Measurements from ENCODE around the gene NCOA7. TPM values are rescaled to one million over a fixed set of nuclear protein-coding genes. Genes with fewer than 3 reads are reported as not detected.
"Not testable (repeated sequence)": the region's sequence is repeated elsewhere in the genome, so short reads cannot be mapped to it uniquely, and the experiment has no call there.

NCOA7 gene
- total and polyA plus RNA-seq, 5 donors, result 5.9 to 18.6 (median 16.9) TPM

DNA sequence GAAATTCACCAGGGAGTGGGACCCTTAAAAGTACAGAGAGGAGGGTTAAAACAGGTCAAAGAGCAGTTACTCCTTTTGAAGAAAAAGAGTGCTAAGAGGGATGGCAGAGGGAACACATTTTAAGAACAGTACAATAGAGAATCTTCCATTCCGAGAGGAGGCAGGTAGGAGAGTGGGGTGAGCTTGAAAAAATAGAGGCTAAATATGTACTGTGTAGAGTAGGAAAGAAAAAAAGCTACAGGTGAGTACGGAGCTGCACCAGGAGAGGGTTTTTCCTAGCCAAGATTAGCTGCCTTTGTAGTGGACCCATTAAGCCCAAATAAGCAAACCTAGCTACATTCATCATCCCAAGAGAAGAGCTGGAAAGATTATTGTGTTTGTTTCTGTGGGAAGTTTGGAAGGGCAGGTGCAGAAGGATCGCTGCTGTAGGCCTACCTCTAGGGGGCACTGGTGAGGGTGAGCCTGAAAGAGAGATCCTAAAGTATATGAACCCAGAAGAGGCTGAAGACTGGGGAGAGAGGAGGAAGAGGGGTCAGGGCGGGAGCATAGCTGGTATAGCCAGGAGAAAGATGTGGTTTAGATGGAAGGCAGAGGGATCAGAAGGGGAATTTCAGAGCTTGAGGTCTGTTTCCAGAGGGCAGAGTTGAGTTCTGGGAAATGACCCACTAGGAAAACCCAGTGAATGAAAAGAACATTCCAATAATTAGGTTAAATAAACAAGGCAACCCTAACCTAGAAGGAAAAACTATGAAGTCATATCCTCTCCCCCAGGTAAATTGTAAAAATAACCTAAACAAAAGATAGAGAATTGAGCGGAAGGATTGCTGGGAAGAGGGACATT lies 115.6 kb downstream of the NCOA7 start:
- ATAC-seq (peak; percentile 68 to 74), DNase-seq (peak in 2 of 3 donors; percentile 33 to 56)
- Histone ChIP-seq H3K27me3 (ENCODE audit: control insufficient read depth, insufficient read depth) (no peaks in the 10 kb centered on the region), H3K9me3 (ENCODE audit: control insufficient read depth, low read length) (no peaks in the 10 kb centered on the region), H3K4me1 (ENCODE audit: control insufficient read depth, insufficient read depth, low read length) (no peaks in the 10 kb centered on the region), H3K4me3 (ENCODE audit: low read length) (no peak overlapping the region), H3K27ac (ENCODE audit: low read length) (no peak overlapping the region)
- WGBS, result 73% methylated on average over 5 of the region's 5 CpGs
- intact Hi-C loops (cut with DNase I), result loop anchor here in 1 of 4 donors (10.0 kb wide), 1 partner anchor 48 kb away; the partner anchor contains the start of gene HINT3

DNA sequence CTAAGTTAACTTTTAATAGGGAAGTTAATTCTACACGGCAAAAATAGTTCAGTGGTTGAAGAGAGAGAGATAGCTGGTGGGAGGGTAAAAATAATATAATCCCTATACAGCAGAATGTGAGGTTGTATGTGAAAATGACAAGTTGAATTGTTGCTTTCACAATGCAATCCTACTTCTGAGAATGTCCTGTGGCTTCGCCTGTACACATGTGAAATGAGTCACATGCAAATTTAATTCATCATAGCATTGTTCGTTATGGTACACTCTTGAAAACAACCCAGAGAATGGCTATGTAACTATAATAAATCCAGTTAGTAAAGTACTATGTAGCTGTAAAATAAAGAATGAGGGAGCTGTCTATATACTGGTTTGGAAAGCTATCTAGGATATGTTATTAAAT lies 119.8 kb downstream of the NCOA7 start:
- H3K27ac ChIP-seq (ENCODE audit: low read length), result no peak overlapping the region
- no peak for ATAC-seq
- 72% methylated on average over 3 of the region's 3 CpGs for whole genome bisulfite sequencing

DNA sequence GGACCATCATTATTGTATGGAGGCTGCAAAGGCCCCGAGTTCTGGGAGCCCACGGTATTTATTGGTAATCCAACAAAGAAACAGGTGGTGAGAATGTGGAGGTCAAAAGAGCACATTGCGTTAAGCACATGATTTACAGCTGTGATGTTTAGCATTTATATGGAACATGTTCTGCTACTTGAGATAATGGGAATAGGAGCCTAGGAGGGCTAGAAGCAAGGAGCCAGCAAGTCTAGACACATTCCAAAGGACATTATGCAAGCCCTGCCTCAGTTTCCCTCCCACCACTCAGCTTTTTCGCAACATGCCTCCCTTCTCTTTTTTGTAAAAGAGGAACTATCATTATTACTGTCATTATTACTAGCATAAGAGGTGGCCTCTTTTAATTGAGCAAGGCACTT lies 120.3 kb downstream of the NCOA7 start:
- H3K27me3 ChIP-seq (ENCODE audit: control insufficient read depth, insufficient read depth); H3K4me3 ChIP-seq (ENCODE audit: low read length); ATAC-seq; intact Hi-C loops (cut with DNase I); H3K27ac ChIP-seq (ENCODE audit: low read length); DNase-seq; H3K4me1 ChIP-seq (ENCODE audit: control insufficient read depth, insufficient read depth, low read length); H3K9me3 ChIP-seq (ENCODE audit: control insufficient read depth, low read length): not testable (repeated sequence)
- 89% methylated on average over 4 of the region's 4 CpGs for WGBS

More for the DNA sequence above, 119.8 kb downstream of the NCOA7 start:
- intact Hi-C loops (cut with DNase I), result no loop called here
- Histone ChIP-seq H3K4me3 (ENCODE audit: low read length) (no peak overlapping the region), H3K27me3 (ENCODE audit: control insufficient read depth, insufficient read depth) (no peaks in the 10 kb centered on the region), H3K4me1 (ENCODE audit: control insufficient read depth, insufficient read depth, low read length) (no peaks in the 10 kb centered on the region), H3K9me3 (ENCODE audit: control insufficient read depth, low read length) (no peaks in the 10 kb centered on the region)
- no peak for DNase-seq

DNA sequence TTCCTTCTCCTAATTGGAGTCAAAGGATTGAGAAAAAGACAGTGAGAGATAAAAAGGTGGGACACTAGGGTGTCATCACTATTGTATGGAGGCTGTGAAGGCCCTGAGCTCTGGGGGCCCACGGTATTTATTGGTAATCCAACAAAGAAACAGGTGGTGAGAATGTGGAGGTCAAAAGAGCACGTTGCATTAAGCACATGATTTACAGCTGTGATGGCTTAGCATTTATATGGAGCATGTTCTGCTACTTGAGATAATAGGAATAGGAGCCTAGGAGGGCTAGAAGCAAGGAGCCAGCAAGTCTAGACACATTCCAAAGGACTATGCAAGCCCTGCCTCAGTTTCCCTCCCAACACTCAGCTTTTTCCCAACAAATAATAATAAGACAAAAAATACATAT lies 121.7 kb downstream of the NCOA7 start:
- H3K4me3 ChIP-seq (ENCODE audit: low read length); H3K9me3 ChIP-seq (ENCODE audit: control insufficient read depth, low read length); H3K27me3 ChIP-seq (ENCODE audit: control insufficient read depth, insufficient read depth); H3K27ac ChIP-seq (ENCODE audit: low read length); ATAC-seq; intact Hi-C loops (cut with DNase I); DNase-seq; H3K4me1 ChIP-seq (ENCODE audit: control insufficient read depth, insufficient read depth, low read length): not testable (repeated sequence)
- 86% methylated on average over 2 of the region's 2 CpGs for WGBS

DNA sequence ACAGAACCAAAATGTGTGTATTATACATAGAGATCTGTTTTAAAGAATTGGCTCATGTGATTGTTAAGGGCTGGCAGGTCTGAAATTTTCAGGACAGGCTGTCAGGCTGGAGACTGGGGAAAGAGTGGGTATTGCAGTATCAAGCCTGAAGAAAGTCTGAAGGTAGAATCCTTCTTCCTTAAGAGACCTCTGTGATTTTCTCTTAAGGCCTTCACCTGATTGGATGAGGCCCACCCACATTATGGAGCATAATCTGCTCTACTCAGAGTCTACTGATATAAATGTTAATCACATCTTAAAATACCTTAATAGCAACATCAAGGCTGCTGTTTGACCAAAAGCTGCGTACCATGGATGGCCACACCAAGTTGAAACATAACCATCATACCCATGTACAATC lies 122.4 kb downstream of the NCOA7 start:
- ATAC-seq (no peak), DNase-seq (no peak)
- no peaks in the 10 kb centered on the region for H3K9me3 ChIP-seq (ENCODE audit: control insufficient read depth, low read length)
- no peaks in the 10 kb centered on the region for H3K27me3 ChIP-seq (ENCODE audit: control insufficient read depth, insufficient read depth)
- 97% methylated on average over 1 of the region's 1 CpG for WGBS
- H3K4me3 ChIP-seq (ENCODE audit: low read length), result no peak overlapping the region
- intact Hi-C loops (cut with DNase I), result no loop called here
- H3K27ac ChIP-seq (ENCODE audit: low read length), result no peak overlapping the region
- H3K4me1 ChIP-seq (ENCODE audit: control insufficient read depth, insufficient read depth, low read length), result no peaks in the 10 kb centered on the region

DNA sequence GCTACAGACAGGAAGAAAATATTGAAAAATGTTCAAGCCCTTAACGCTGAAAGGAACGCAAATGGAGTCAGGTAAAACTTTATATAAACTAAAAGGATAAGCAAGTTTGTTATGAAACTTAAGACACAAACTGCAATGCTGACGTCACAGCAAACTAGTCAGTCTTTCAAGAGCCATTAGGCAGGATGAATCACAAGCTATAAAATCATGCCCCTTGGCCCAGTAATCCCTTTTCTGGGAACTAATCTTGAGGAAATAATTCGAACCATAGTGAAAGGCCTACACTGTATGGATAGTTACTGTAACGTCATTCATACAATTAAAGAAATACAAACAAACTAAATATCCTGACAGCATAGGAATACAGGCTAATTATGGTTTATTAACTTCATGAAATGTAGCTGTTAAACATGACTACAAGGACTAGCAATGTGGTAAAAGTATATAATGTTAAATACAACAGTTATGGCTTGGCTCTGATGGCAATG lies 123.1 kb downstream of the NCOA7 start:
- no peak for ATAC-seq
- WGBS, result 75% methylated on average over 5 of the region's 5 CpGs
- intact Hi-C loops (cut with DNase I), result no loop called here
- no peak overlapping the region for H3K27ac ChIP-seq (ENCODE audit: low read length)
- no peaks in the 10 kb centered on the region for H3K27me3 ChIP-seq (ENCODE audit: control insufficient read depth, insufficient read depth)
- H3K9me3 ChIP-seq (ENCODE audit: control insufficient read depth, low read length), result no peaks in the 10 kb centered on the region
- H3K4me3 ChIP-seq (ENCODE audit: low read length), result no peak overlapping the region
- no peaks in the 10 kb centered on the region for H3K4me1 ChIP-seq (ENCODE audit: control insufficient read depth, insufficient read depth, low read length)
- DNase-seq, result no peak

DNA sequence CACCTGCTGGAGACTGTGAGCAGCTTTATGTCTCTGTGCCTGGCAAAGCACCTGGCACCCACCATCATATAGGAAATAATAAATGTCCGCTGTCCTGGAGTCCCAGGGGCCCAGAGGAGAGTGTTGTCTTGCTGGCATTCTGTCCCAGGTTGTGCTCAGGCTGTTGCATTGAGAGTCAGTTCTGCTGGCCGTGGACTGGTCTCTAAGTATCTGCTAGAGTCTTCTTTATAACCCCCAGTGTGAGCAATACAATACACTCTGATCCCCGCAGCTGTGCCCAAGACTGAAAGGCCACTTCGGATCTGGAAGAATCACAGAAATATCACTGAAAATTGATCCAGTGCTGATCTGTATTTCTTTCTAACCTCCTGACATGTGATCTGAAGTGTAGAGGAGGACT lies 127.5 kb downstream of the NCOA7 start:
- H3K4me1 ChIP-seq (ENCODE audit: control insufficient read depth, insufficient read depth, low read length), result no peaks in the 10 kb centered on the region
- ATAC-seq (peak; percentile 12 to 32), DNase-seq (no peak)
- no peak overlapping the region for H3K4me3 ChIP-seq (ENCODE audit: low read length)
- 68% methylated on average over 4 of the region's 4 CpGs for WGBS
- H3K27ac ChIP-seq (ENCODE audit: low read length), result peak overlapping the region; percentile 23
- intact Hi-C loops (cut with DNase I), result no loop called here
- no peaks in the 10 kb centered on the region for H3K27me3 ChIP-seq (ENCODE audit: control insufficient read depth, insufficient read depth)
- no peaks in the 10 kb centered on the region for H3K9me3 ChIP-seq (ENCODE audit: control insufficient read depth, low read length)

DNA sequence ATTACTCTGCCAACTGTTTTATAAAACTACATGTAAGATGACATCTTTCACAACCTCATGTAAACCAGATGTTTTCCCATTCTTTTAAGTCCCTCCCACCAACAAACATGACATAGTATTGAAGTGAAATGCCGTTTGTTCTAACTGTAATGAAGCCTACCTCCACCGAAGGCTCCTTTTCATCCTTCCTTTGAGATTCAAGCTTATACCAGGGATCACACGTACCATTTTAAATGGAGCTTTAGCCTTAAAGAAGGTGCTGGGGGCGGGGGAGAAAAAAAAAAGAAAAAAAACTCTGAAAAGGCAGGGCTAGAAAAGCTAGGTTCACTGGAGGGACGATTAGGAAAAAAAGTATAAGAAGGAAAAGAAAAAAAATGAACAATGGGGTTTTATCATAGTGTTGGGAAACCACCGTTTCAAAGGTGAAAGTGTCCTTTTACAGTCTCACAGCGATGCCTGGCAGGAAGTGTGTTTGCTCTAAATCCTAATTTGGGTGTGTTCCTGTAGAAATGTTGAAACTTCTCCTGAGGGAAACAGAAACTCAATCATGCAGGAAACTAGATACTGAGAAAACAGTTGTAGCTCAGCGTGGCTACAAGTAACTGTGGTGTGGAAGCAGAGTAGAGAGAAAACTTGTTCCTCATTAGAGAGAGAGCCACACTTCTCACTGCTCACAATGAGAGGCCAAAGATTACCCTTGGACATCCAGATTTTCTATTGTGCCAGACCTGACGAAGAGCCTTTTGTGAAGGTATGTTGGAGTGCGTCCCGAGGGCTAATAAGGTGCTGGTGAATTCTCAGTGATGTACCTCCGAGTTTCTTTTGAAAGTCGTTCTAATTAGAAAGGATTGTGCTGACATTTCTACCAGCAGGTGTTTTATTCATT lies 128.2 kb downstream of the NCOA7 start:
- 41% methylated on average over 13 of the region's 13 CpGs for WGBS
- ATAC-seq (peak; percentile 84 to 89), DNase-seq (peak in 1 of 3 donors; percentile 25)
- H3K27ac ChIP-seq (ENCODE audit: low read length), result peak overlapping the region; percentile 24
- H3K4me3 ChIP-seq (ENCODE audit: low read length), result peak overlapping the region; percentile 16
- H3K9me3 ChIP-seq (ENCODE audit: control insufficient read depth, low read length), result no peaks in the 10 kb centered on the region
- no peaks in the 10 kb centered on the region for H3K27me3 ChIP-seq (ENCODE audit: control insufficient read depth, insufficient read depth)
- no peaks in the 10 kb centered on the region for H3K4me1 ChIP-seq (ENCODE audit: control insufficient read depth, insufficient read depth, low read length)
- intact Hi-C loops (cut with DNase I), result no loop called here

DNA sequence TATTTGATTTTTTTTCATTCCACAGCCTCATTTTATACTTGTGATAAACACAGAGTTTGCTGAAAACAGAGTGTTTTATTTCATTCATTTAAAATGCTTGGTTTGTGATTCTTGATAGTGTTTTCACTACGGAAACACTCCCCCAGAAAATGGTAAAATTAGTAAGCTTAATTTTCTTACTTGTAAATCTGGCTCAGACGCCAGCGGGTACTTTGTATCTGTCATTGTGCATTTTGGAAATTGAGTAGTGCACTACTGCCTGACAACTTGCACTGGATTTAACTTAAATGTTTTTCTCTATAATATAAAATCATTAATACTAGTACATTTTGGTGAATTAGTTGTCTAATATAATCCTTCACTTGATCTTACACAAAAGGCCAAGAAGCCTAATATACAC lies 128.9 kb downstream of the NCOA7 start:
- DNase-seq (no peak), ATAC-seq (no peak)
- H3K9me3 ChIP-seq (ENCODE audit: control insufficient read depth, low read length), result no peaks in the 10 kb centered on the region
- no peaks in the 10 kb centered on the region for H3K27me3 ChIP-seq (ENCODE audit: control insufficient read depth, insufficient read depth)
- WGBS, result 70% methylated on average over 3 of the region's 3 CpGs
- H3K4me1 ChIP-seq (ENCODE audit: control insufficient read depth, insufficient read depth, low read length), result no peaks in the 10 kb centered on the region
- intact Hi-C loops (cut with DNase I), result no loop called here
- no peak overlapping the region for H3K27ac ChIP-seq (ENCODE audit: low read length)
- peak overlapping the region; percentile 16 for H3K4me3 ChIP-seq (ENCODE audit: low read length)

DNA sequence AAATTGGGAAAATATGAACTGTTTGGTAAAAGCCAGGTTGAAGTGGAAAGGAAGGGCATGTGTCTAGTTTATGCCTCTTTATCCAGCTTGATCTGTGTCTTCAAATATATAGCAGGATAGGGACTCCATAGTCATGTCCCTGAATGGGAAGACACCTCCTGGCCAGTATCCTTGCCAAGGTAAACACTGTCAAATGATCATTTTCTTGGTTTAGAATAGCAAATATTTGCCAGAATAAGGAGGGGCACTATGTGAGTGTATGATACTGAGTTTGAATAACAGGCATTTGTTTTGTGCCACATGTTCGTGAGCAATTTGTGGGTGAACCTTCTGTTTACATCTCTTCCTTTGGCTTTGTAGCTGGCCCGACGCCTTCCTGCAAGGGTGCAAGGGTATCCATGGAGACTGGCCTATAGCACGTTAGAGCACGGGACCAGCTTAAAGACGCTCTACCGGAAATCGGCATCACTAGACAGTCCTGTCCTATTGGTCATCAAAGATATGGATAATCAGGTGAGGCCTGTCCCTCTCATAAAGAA lies 131.6 kb downstream of the NCOA7 start:
- DNase-seq, result no peak
- Histone ChIP-seq H3K4me1 (ENCODE audit: control insufficient read depth, insufficient read depth, low read length) (peaks cover 2% of the 10 kb centered on the region), H3K27me3 (ENCODE audit: control insufficient read depth, insufficient read depth) (no peaks in the 10 kb centered on the region), H3K9me3 (ENCODE audit: control insufficient read depth, low read length) (no peaks in the 10 kb centered on the region), H3K4me3 (ENCODE audit: low read length) (no peak overlapping the region), H3K27ac (ENCODE audit: low read length) (no peak overlapping the region)
- intact Hi-C loops (cut with DNase I), result no loop called here
- WGBS, result 94% methylated on average over 8 of the region's 8 CpGs
- ATAC-seq, result no peak
